Renal cortex interstitium (tissue), 11 donors: ENCODE results near the gene C9orf152. TPM values are rescaled to one million over a fixed set of nuclear protein-coding genes. Genes with fewer than 3 reads are reported as not detected.
A peak's percentile ranks its signal among the peaks of the same experiment; 100 is the strongest.
"Not testable (repeated sequence)": the region's sequence is repeated elsewhere in the genome, so short reads cannot be mapped to it uniquely, and the experiment has no call there.

Experiments used
- DNase-seq, 11 donors: peaks; one replicate each; pipeline ENCODE4 v3.0.0-alpha.2; 2013; ENCODE audit warnings: low read depth in 9 of 11, low spot score in 4 of 11; ENCODE audit errors: extremely low read depth in 1 of 11
- polyA plus RNA-seq, 3 donors: library from polyadenylated mRNA; unstranded; fragments of 120-200 nt; gene quantifications; one replicate each; pipeline ENCODE4 v1.2.1, GENCODE V29; 2013; ENCODE audit not compliant: insufficient read length in 3 of 3

Gene C9orf152
- polyA plus RNA-seq, 3 donors: 0.30 to 0.69 (median 0.57) TPM

DNA sequence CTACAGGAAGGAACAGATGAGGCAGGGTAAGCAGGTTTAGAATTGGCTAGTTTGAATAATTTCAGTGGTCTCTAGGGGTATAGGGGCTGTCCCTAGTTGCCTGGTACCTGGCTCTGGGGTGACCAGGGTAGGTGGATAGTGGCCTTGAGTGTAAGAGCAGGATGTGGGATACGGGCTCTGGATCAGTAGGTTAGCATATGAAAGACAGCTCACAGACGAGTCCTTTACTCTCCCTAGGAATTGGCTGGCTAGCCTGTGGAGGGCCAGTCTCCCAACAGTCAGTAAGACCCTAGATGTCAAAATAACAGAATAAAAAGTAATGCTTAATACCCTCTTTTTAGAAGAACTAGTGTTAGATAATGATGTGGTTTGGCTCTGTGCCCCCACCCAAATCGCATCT lies 16.6 kb upstream of the C9orf152 start:
- no peak for DNase-seq

DNA sequence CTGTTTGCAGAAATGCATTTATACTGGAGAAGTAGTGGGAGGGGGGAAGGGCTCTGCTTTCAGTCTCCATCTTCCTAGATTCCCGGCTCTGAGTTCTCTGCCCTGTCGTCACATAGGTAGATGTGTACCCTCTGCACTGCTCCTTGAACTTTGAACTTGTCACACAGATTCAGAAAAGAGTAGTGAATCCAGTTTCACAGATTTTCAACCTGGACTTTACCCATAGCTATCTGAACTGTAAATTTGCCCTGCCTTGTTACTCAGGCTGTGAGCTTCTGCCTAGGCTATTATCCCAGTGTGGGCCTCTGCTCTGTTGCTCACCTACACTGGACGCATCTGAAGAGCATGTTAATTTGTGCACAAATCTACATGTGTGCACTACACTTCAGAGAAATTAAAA lies 12.8 kb upstream of the C9orf152 start:
- DNase-seq: peak in 1 of 11 donors; percentile 14

DNA sequence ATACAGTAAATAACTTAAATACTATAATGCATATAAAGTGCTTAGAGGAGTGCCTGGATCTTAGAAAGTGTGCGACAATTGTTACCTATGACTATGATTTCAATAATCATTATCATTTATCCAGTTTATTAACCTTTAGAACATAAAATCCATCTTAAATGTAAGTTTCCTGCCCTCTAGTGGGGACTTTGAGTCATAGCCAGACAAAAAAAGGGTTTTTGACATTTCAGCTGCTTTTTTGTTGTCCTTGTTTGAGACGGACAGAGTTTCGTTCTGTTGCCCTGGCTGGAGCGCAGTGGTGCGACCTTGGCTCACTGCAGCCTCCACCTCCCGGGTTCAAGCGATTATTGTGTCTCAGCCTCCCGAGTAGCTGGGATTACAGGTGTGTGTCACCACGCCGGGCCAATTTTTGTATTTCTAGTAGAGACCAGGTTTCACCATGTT lies 9.7 kb upstream of the C9orf152 start:
- no peak for DNase-seq

DNA sequence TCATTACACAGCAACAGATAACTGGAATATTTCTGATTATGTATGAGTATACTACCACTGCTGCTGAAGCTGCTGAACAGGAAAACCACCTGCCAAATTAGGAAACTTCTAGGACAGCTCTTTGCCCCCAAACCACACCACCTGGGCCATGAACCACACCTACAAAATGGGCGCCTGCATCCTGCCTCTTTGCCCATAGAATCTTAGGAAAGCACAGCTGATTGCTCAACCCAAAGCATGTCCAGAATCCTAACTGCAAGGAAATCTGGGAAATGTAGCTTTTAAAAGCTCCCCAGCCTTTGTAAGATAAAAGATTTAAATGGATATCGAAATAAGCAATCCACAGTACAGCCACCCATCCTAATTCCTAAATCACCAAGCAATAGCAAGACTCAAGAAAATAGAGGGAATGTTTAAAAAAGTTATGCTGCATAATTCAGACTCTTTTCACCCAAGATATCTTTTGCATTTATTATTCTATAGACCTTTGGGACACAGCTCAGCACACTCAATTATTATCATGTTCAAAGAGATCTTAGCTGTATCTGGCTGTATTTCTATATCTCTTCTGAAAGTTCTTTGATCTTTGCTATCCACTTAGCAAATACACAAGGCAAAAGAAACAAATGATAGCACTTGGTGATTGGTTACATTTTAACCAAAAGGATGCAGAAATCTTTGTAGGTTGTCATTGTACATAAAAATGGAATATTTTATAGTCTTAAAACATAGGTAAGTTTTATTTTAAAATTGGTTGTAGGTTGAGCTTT lies 6.8 kb upstream of the C9orf152 start:
- no peak for DNase-seq

DNA sequence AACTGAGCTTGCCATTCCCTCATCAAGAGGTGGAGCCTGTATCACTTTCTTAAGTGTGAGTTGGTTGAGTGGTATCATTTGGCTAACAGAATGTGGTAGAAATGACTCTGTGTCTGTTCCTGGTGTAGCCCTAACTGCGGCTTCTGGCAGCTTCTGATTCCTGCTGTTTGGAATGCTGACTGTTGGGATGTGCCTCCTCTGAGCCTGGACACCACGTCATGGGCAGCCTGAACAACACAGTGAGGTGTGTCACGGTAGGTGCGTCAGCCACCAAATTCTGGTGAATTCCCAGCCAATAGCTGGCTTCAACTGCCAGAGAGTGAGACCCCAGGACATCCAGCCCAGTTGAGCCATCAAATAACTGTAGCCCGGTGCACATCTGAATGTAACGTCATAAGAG lies 6.1 kb upstream of the C9orf152 start:
- DNase-seq: no peak

DNA sequence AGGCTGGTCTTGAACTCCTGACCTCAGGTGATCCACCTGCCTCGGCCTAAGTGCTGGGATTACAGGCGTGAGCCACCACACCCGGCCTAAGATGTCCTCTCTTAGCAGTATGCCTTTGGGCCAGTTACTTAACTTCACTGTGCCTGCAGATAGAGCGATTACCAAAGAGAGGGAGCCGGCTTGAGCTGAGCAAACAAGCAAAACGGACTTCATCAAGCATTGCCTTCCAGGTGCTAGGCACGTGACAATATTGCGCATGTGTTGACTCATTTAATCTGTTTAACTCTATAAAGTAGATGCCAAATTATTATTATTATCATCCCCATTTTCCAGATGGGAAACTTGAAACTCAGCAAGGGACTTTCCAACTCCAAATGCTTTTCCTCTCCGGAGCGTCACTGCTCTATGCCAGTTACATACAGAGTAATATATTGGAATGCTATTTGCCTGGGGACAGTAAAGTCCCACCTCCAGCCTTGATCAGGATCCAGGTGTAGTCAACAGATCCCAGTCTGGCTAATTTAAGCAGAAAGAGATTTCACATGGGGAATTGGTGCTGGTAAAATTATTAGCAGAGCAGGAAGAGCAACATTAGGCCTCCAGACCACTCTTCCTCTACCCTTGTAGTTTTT lies 5.6 kb upstream of the C9orf152 start:
- DNase-seq: no peak

DNA sequence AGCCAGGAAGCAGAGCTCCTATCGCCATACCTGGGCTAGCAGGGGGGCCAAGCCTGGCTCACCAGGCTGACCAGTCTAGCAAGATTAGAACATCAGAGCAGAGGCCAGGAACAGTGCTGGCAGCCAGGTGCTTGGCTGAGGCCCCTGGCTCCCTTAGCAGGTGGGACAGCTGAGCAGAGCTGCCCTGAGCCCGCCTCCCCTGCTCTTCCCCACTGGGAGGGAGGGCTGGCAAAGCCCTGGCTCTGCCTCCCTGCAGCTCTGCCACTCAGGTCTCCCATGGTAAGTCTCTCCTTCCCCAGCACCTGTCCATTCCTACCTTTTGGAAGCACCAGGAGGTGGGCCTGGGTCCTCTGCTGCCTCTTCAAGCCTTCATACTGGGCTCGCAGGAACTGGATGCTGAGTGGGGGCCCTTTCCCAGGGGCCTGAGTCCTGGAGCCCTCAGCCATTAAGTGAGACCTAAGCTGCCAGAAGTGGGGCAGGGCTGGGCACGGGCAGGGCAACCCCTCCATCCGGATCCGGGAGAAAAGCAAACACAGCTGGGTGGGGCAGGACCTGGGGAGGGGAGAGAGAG lies 803 bp downstream of the C9orf152 start:
- DNase-seq: no peak

DNA sequence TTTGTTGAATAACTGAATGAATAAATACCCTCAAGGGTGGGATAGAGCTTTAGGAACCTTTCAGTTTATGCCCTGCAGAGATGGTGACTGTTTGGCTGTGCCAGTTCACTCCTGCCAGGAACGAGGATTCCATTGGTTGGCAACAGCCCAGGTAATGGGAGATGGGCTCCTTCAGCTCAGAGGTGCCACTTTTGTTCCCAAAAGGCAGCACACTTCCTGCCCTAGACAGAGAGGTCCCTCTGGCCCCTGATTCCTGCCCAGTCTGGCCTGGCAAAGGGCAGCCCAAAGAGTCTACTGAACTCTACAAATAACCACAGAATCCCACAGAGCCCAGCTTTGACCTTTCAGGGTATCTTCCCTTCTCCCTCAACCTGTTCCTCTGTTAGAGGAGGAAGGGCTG lies 1.6 kb downstream of the C9orf152 start:
- DNase-seq: no peak

DNA sequence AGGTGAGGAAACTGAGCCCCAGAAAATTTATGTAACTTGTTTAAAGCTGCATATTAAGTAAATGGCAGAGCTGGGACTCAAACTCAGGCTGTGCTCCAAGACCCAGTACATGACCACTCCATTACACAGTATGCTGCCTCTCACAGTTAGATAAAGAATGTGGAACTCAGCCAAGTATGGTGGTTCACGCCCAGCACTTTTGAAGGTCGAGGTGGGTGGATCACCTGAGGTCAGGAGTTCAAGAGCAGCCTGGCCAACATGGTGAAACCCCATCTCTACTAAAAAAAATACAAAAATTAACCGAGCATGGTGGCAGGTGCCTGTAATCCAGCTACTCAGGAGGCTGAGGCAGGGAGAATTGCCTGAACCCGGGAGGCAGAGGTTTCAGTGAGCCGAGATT lies 2.3 kb downstream of the C9orf152 start:
- DNase-seq: not testable (repeated sequence)

DNA sequence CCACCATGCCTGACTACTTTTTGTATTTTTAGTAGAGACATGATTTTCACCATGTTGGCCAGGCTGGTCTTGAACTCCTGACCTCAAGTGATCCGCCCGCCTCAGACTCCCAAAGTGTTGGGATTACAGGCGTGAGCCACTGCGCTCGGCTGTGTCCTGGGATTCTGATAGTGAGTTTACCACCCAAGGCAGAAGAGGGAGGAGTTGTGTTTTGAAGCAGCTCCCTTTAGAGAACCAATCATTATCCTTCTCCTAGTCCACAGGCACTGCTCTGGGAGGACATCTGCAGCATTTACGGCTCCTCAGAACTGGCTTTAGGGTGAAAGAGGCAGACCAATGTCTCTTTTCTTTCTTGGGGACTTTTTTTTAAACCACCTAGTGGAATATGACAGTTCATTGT lies 5.7 kb downstream of the C9orf152 start:
- DNase-seq: no peak

DNA sequence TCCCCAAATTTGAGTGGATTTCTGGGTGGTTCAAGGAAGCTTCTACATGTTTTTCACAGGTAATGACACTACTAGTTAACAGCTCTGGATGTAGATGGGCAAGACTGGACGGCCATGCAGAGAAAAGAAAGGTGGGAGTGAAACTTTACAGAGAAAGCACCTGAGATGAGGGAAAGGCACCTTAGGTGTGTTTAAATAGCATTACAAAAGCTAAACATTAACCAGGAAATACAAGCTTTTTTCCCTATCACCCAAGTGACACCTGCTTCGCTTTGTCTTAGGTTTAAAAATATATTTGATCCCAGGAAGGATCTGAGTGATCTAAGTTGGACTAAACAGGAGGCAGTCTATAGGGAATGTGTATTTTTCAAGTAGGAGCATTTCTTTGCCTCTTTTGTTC lies 8.3 kb downstream of the C9orf152 start:
- DNase-seq: no peak

DNA sequence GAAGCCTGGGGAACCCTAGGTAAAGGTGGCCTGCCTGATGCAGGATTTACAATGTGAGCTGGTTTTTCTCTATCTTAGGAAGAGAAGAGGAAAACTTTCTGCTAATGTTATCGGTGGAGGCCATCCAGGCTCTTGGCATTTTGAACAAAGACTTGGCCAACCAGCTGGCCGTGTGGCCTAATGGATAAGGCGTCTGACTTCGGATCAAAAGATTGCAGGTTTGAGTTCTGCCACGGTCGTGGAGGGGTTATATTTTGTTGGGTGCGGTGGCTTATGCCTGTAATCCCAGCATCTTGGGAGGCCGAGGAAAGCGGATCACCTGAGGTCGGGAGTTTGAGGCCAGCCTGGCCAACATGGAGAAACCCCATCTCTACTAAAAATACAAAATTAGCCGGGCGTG lies 9.6 kb downstream of the C9orf152 start:
- DNase-seq: no peak

DNA sequence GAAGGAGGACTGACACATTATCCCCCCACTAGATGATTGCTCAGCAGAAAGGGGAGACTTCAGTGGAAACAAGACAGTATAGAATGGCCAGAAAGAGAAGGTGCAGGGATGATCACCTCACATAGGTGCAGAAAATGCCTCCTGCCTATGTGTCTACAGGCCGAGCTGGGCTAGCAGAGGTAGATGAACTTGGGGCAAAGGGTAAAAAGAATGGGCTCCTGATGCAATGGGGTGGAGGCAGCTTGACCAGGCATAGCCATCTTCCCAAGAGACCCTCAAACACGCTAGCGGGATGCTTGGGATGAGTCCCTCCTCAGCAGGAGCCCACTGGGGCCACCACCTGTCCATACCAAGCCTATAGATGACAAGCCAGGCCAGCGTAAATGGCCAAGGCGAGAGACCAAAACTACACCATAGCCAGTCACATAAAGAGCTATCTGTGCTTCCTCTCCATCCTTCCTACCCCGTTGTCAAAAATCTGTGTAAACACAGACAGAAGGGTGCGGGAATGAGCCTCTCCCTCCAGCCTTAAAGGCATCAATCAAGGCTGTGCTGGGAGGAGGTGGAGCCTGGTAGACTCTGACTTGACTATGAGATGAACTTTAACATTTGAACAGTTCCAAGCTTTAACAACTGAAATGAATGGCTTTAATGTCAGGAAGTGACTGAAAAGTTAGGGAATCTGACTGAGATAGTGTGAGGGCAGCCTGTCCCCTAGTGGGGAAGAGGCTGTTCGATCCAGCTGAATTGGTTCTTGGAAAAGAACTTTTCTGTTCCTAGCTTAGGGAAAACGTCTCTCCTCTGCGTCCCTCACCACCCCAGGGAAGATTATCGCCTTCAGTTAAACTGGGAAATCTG lies 10.4 kb downstream of the C9orf152 start:
- DNase-seq: no peak

DNA sequence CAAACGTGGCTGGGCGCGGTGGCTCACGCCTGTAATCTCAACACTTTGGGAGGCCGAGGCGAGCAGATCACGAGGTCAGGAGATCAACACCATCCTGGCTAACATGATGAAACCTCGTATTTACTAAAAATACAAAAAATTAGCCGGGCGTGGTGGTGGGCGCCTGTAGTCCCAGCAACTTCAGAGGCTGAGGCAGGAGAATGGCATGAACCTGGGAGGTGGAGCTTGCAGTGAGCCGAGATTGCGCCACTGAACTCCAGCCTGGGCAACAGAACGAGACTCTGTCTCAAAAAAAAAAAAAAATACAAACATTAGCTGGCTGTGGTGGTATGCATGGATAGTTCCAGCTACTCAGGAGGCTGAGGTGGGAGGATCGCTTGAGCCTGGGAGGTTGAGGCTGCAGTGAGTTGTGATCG lies 11.9 kb downstream of the C9orf152 start:
- DNase-seq: not testable (repeated sequence)

DNA sequence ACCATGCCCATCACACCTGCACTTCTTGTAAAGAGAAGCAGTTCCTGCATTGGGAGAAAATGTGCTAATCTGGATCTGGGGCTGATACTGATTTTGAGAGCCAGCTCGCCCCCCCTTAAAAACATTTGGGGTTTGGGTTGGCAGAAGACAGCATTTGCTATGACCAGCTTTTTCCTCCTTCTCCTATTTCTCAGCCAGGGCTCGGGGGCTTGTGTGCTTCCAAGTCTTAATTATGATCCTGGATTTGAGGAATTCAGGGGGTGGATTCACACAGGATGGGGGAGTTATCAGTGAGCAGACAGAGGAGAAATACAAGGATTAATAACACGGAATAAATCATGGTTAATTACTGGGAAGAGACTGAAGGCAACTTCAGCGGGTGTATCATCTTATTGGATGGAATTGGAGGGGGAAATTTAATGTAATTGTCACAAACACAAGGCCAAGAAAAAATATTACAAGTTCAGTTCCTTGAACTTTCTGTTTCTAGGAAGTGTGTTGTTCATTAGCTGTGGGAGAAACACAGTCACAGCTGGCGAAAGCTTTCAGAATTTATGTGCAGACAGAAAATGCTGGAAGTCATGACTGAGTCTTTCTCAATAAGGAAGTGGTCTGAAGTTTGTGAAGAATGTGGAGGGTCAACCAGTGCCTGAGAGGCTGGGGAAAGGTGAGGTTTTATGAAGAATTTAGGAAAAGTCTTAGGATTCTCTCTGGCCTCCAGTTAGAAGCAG lies 15.3 kb downstream of the C9orf152 start:
- DNase-seq: peak; percentile 46 to 89 (median 64)

DNA sequence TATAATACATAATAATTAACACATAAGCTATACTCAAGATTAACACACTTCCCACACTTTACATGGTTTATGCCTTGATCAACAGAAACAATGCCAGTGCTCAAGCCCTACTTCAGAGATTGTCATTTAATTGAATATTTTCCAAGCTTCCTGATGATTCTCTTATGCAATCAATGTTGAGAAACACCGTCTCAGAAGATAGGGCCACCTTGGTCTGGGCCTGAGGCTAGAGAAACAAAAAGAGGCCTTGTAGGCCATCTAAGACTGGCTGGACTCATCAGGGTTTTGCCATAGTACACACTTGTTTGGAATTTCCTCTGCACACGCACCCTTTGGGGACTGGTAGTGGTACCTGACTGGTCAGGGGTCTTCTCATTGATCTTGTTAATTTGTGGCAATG lies 16.3 kb downstream of the C9orf152 start:
- DNase-seq: no peak

DNA sequence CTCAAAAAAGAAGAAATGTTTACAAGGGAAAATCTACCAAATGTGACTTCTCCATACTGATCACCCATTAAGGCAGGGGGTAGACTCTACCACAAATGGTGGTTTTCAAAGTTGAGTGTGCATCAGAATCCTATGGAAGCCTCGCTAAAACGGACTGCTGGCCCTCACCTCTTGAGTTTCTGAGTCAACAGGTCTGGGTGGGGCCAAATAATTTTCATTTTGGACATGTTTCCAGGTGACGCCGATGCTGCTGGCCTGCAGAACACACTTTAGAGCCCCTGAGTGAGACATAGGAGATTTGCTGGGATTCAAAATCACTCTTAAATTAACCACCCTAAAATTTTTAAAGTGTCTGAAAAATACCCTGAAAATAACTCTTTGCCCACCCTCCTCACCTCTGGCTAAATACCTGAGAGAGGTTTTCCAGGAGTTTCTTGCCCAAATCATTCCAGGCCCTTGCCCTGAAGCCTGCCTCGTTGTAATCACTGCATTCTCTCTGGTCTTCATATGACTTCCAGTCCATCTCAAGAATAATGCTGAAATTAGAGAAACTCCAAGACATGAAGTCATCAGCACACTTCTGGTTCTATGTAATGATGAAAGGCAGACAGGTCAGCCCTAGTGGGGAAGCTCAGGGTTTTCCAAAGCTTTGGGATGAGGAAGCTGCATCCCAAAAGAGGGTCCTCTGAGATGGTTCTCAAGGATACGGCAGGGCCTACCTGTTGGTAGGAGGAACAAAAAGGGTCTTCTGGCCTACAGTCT lies 18.2 kb downstream of the C9orf152 start:
- DNase-seq: no peak

DNA sequence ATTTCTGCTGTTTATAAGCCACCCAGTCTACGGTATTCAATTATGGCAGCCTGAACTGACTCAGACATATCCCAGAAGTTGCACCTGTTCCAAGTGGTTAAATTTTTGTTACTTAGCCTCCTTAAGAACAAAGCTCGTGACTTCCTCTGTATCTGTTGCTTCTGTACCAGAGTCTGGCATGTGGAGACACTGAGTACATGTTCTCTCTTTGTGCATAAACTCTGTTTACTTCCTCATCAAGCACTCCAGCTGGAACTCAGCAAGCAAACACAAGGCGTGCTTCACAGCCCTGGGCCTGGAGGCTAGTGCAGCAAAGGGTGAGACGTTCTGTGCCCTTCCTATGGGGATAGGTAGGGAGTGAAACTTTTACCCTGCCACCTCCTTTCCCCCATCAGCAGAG lies 19.0 kb downstream of the C9orf152 start:
- peak in 1 of 11 donors; percentile 33 for DNase-seq
